ENCODE data around the gene RAB17.
"Not testable (repeated sequence)": the region's sequence is repeated elsewhere in the genome, so short reads cannot be mapped to it uniquely, and the experiment has no call there.

The RAB17 gene

DNA sequence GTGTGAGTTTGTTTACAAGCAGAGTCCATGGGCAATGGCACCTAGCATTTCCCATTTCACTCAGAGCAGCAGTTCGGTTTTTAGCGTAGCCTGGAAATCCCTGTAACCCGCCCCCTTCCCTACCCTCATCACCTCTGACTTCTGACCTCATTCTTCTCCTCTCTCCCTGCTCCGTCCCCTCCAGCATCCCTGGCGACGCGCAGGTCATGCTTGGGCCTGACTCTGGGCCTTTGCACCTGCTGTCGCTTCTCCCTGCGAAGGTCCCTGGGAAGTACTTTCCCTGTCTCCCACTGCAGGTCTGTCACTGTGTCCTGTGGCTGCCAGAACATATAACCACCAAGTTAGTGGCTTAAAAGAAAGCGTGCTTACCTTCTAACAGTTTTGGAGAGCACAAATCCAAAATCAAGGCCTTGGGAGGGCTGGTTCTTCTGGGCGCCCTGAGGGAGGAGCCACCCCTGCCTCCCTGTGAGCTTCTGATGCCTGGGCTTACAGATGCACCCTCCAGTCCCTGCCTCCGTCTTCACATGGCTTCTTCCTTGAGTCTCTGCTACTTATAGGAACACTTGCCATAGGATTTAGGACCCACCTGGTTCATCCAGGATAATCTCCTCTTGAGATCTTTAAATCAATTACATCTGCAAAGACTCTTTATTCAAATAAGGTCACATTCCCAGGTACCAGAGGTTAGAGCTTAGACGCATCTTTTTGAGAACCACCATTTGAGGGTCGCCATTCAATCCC lies 8.1 kb upstream of the RAB17 start:
- no peak for DNase-seq

GRCh38 chr2:237597196-237598145 lies 6.9 kb upstream of the RAB17 start:
- DNase-seq: no peak

- DNase-seq: no peak
Observed at GRCh38 chr2:237596520-237597195, 6.1 kb upstream of the RAB17 start.

DNA sequence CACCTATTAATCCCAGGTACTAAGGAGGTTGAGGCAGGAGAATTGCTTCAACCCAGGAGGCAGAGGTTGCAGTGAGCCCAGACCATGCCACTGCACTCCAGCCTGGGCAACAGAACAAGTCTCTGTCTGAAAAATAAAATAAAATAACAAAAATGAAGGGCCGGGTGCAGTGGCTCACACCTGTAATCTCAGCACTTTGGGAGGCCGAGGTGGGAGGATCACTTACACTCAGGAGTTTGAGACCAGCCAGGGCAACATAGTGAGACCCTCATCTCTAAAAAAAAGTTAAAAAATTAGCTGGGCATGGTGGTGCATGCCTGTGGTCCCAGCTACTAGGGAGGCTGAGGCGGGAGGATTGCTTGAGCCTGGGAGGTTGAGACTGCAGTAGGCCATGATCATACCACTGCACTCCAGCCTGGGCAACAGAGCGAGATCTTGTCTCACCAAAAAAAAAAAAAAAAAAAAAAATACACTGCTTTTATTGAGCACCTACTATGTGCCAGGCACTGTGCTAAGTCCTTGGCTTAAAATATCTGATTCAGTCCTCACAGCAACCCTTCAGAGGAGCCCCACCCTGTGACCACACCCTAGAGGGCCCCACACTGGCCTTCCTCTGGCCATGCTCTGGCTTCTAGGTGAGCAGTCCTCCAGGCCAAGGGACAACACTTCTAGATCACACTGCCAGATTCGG lies 5.4 kb upstream of the RAB17 start:
- not testable (repeated sequence) for DNase-seq

GRCh38 chr2:237594514-237594871 lies 4.0 kb upstream of the RAB17 start:
- no peak for DNase-seq

DNA sequence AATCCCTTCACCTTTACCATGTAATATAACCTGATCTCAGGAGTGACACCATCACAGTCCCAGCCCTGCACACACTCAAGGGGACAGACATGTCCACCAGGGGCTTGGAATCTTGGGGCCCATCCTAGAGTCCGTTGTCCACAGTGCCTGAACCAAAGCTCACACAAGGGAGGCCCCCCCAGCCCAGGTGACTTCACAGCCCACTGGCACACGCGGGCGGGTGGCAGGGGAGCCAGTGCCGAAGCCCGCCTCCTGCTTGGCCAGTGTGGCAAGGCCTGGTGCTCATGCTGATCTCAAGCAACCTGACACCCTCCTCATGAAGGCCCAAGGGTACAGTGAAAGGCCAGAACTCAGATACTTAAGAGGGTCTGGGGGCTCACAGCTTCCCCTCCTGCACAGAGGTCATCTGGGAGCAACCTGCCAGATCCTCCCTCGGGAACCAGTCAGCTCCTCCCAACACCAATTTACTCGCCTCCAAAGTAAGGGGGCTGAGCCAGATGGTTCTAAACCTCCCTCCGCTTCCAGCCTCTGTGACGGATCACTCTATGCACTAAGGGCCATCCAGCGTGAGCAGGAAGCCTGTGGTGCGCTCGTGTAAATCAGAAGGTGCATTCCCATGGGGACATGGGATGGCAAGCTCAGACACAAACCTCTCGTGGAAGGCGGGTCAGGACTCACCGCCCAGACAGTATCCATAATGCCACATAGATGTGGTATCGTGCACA lies 3.2 kb upstream of the RAB17 start:
- DNase-seq: no peak

DNA sequence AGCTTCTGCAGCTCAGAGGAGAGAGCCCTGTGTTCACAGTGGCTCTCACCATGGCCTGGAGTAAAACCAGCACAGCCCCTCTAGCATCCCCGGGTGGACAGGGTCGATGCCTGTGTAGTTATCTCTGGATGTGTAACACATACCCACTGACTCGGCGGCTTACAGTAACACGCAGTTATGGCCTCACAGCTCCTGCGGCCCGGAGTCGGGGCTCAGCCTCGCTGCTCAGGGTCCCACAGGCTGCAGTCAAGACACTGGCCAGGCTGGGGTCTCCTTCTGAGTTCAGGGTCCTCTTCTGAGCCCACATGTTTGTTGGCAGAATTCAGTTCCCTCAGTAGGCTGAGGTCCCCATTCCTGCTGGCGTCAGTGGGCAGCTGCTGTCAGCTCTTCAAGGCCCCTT lies 2.5 kb upstream of the RAB17 start:
- no peak for DNase-seq

- no peak for DNase-seq
Observed at GRCh38 chr2:237592425-237592980, 2.0 kb upstream of the RAB17 start.

GRCh38 chr2:237591141-237591881 lies 777 bp upstream of the RAB17 start:
- DNase-seq: no peak

- no peak for DNase-seq
Observed at GRCh38 chr2:237588044-237588696, 2.4 kb downstream of the RAB17 start.

DNA sequence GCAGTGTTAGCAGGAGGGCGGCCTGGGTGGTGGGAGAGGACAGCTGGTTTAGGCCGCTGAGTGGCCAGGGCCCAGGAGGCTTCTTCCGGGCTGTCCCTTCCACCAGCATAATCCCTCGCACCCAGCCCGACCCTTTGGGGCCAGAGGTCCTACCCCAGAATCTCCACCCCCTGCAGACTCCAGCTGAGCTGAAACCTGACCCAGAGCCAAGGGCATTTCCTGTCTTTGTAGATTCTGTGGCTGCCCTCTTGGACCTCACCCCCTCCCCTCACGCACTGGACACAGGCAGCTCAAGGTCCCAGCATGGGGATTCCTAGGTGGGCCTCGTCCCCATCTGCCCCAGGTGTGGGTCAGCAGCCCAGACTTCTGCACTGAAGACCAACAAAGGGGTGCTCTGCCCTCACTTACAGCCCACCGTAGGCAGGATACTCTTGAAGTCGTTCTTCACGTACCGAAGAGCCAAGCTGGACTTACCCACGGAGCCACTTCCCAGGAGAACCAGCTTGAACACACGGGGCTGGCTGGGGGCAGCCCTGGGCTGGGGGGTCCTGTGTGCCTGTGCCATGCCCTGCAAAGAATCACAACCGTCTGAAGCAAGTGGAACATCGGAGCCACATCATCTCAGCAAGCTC lies 4.8 kb downstream of the RAB17 start:
- DNase-seq: no peak

- no peak for DNase-seq
Observed at GRCh38 chr2:237583385-237584295, 6.9 kb downstream of the RAB17 start.

DNA sequence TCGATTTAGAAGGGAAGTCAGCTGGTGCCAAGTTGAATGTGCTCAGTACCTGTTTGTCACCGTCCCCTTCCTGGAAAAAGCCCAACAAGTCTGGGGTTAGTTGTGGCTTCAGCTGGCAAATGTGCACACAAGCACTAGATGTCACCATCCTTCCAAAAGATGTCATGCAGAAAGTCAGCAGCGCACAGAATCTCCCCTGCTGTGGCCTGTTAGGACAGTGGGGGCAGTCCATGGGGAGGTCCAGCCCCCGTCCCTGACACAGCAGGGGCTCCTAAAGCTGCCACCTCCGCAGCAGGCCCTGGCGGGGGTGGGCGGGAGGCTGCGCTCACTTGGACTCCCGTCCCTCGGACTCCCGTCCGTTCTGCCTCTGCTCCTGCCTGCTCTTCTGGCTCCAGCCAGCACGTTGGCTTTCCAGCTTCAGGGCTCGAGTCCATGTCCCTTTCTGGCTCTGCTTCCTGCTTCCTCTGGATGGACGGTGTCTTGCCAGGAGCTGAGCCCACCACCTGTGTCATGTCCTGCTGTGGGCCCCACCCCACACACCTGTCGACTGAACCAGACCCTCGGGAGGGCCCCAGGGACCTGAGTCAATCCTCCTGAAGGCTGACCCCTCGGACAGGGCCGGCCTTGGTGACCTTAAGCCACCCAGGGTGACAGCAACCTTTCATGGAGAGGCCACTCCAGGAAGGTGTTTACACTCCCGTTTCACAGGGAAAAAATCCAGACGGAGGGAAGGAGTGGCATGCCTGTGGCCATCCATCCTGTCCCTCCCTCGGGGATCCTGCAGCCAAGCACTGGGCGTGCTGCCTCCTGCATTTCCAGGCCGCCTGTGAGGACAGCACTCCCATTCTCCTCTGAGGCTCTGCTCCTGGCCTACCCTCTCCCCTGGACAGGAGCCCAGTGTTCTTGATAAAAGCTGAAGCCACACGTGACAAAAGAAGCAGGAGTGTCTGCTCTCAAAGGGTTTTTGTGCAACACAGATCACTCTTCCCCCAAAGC lies 8.5 kb downstream of the RAB17 start:
- peak; percentile 80 for DNase-seq

DNA sequence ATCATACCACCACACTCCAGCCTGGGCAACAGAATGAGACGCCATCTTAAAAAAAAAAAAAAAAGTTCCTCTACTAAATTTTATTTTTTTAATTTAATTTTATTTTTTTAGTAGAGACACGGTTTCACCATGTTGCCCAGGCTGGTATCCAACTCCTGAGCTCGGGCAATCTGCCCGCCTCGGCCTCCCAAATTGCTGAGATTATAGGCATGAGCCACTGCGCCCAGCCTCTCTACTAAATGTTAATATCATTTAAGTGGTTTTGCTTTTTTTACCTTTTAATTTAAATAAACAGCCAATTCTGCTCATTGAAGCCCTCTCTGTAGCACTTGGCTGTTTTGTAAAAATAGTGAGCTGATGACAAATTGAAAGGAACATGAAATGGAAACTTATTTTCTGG lies 9.2 kb downstream of the RAB17 start:
- DNase-seq: no peak

GRCh38 chr2:237577956-237578870 lies 12.3 kb downstream of the RAB17 start:
- DNase-seq: no peak

- DNase-seq: no peak
Observed at GRCh38 chr2:237577458-237577857, 13.1 kb downstream of the RAB17 start.
